ENCODE measurements around the gene ZNF235. TPM values are rescaled to one million over a fixed set of nuclear protein-coding genes. Genes with fewer than 3 reads are reported as not detected.

The ZNF235 gene
- polyA plus RNA-seq, 1 donor = 7.6 TPM

Other genes starting within 250 kb of the ZNF235 start
- gene ZNF284, start 232.9 kb downstream of the ZNF235 start, polyA plus RNA-seq = 5.0 TPM
- gene ZNF224, start 210.7 kb downstream of the ZNF235 start, polyA plus RNA-seq = 46.3 TPM
- gene ZNF225, start 191.6 kb downstream of the ZNF235 start, polyA plus RNA-seq = 6.8 TPM
- gene ZNF234, start 163.5 kb downstream of the ZNF235 start, polyA plus RNA-seq = 12.0 TPM
- 26.7 TPM for gene ZNF226, start 139.9 kb downstream of the ZNF235 start, polyA plus RNA-seq
- 17.3 TPM for gene ZNF227, start 92.5 kb downstream of the ZNF235 start, polyA plus RNA-seq
- 5.4 TPM for gene ZNF233, start 45.1 kb downstream of the ZNF235 start, polyA plus RNA-seq
- gene ZNF112, start 51.7 kb upstream of the ZNF235 start, polyA plus RNA-seq = 9.2 TPM
- gene ZNF285, start 96.6 kb upstream of the ZNF235 start, polyA plus RNA-seq = 5.6 TPM
- gene ZNF229, start 143.4 kb upstream of the ZNF235 start, polyA plus RNA-seq = 9.2 TPM
- gene ZNF180, start 195.5 kb upstream of the ZNF235 start, polyA plus RNA-seq = 10.2 TPM
- 2.6 TPM for gene CEACAM20, start 224.7 kb upstream of the ZNF235 start, polyA plus RNA-seq

All from large intestine (tissue), 1 donor.